AG10803 (cell line): ENCODE results near the gene CBFA2T3.

Source experiments
- DNase-seq: peaks from one replicate; pipeline ENCODE4 v3.0.0; 2010; ENCODE audit warnings: low read depth
- H3K4me3 ChIP-seq: 2 replicates; pipeline ENCODE4 v1.5.1; 2011; ENCODE audit warnings: mild to moderate bottlenecking, low read length, control low read depth
- TF ChIP-seq, protein P1 (sequence below): conservative IDR thresholded peaks from 2 replicates; pipeline ENCODE4 v1.5.1; 2011; ENCODE audit warnings: mild to moderate bottlenecking, low read length, control low read depth, inconsistent platforms

CBFA2T3 gene

DNA sequence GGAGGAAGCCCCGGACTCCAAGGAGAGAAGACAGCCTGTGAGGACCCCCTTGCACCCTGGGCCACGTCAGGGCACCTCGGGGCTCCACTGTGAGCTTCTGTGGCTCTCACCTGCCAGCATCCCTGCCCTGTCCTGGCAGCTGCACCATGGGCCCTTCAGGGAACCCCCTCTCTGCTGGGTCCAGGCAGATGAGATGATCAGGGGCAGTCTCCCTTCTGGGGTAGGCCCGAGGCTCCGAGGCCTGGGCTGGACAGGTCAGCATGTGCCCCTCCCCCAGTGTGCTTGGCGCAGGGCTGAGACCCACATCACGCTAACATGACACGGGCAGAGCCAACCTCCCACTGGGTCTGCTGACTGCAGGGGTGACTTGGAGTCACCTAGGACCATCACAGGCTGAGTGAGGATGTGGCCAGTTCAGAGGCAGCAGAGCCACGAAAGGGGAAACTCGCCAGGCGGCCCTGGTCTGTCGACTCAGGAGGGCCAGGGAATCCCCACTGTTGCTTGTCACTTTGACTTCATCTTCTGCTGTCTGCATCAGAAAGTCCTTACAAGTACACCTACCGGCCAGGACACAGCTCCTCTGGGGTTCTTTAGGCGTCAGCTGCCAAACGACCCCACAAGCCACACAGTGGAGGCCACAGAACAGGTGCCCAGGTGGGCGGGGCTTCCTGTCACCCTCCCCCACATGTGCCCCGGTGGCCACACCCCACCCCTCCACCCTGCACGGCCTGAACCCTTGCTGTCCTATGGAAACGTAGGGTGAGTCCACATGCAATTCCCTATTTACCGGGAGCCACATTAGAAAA, 122.5 kb downstream of the CBFA2T3 start:
- DNase-seq, result no peak
- no peak overlapping the region for H3K4me3 ChIP-seq
- TF ChIP-seq, protein P1, sequence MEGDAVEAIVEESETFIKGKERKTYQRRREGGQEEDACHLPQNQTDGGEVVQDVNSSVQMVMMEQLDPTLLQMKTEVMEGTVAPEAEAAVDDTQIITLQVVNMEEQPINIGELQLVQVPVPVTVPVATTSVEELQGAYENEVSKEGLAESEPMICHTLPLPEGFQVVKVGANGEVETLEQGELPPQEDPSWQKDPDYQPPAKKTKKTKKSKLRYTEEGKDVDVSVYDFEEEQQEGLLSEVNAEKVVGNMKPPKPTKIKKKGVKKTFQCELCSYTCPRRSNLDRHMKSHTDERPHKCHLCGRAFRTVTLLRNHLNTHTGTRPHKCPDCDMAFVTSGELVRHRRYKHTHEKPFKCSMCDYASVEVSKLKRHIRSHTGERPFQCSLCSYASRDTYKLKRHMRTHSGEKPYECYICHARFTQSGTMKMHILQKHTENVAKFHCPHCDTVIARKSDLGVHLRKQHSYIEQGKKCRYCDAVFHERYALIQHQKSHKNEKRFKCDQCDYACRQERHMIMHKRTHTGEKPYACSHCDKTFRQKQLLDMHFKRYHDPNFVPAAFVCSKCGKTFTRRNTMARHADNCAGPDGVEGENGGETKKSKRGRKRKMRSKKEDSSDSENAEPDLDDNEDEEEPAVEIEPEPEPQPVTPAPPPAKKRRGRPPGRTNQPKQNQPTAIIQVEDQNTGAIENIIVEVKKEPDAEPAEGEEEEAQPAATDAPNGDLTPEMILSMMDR, result no peak

DNA sequence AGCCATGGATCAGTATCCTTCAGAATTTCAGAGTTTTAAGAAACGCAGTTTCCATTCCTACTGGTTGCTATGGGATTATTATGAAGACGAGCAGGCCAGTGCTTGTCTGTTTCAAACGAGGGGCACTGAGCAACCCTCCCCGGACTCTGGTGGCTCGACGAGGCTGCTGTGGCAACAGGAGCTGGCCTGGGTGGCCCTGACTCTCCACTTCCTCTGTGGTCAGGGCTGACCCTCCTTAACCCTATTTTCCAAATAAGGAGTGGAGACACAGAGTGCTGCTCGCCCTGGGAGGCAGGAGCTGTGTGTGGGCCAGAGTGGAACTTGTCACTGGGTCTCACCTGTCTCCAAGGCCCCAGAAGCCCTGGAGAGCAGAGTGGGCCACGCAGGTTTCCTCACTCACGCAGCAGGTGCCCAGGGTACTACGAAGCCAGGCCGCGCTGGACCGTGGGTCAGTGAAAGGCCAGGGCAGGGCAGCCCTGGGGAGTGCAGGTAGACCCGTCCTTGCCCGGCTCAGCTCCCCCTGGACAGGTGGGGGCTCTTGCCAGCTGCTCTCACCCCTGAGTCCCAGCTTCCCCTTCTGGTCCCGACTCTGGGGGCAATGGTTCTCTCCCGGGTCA, 123.6 kb downstream of the CBFA2T3 start:
- no peak overlapping the region for H3K4me3 ChIP-seq
- no peak for DNase-seq
- TF ChIP-seq, protein P1, result no peak

DNA sequence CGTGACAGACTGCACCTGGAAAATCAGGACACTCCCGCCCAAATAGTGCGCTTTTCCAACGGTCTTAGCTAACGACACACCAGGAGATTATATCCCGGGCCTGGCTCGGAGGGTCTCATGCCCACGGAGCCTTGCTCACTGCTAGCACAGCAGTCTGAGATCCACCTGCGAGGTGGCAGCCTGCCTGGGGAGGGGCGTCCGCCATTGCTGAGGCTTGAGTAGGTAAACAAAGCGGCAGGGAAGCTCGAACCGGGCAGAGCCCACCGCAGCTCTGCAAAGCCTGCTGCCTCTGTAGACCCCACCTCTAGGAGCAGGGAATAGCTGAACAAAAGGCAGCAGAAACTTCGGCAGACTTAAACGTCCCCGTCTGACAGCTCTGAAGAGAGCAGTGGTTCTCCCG, 125.4 kb downstream of the CBFA2T3 start:
- TF ChIP-seq, protein P1, result no peak
- no peak overlapping the region for H3K4me3 ChIP-seq
- no peak for DNase-seq

DNA sequence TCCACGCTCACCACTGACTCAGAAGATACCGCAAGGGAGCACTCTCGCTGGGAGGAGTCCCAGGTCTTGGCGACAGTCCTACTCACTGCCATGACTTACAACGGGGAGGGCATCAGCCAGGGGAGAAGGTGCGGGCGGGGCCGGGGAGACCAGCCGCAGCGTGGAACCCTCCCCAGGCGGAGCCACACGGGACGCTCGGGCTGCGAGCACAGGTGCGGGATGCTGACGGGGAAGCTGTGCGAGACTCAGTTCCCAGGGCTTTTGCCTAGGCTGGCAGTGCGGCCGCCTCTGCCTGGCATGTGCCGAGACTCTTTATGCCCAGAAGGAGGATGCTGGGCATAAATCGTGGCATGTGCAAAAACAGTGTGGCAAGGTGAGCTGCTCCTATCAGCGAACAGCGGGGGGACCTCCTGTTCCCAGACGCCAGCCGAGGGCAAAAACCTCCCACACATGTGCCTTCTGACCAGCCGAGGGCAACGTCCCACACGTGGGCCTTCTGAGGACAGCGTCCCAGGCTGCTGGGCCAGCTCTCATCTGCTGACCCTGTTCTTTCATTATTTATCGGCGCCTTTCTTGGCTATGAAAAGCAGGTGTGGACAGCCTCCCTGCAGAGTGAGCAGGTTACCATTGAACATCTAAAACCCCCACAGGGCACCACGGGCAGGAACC, 126.3 kb downstream of the CBFA2T3 start:
- no peak for DNase-seq
- TF ChIP-seq, protein P1, result no peak
- H3K4me3 ChIP-seq, result no peak overlapping the region

DNA sequence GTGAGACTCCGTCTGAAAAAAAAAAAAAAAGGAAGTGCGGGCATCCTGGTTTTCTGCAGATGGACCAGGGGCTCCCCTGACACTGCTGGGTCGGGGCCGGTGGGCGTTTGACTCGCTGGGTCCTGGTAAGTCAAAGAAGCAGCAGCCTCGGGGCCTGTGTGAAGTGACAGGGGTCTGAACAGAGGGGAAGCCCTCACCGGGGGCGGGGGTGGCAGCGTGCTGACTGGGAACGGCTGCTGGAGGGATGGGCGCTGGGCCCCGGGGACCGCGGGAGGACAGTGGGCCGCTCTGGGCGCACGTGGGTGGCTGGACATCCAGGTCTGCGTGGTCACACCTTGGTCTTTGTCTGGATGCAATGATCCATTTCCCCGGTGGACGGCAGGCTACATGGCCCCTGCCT, 128.4 kb downstream of the CBFA2T3 start:
- no peak overlapping the region for H3K4me3 ChIP-seq
- TF ChIP-seq, protein P1, result no peak
- DNase-seq, result no peak

DNA sequence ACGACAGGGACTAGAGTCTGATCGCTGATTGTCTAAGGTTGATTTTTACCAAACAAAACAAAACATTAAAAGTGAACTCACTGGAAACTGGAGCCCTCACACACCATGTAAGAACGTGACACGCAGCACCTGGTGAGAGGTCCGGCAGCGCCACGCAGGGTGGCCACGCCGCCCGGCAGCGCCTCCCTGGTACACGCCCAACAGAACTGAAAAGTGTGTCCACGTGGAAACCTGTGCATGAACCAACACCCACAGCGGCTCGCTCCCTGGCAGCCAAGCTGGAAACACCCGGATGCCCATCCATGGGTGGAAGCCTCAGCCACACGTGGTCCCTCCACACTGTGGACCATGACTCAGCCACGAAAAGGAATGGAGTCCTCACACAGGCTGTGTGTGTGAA, 129.4 kb downstream of the CBFA2T3 start:
- TF ChIP-seq, protein P1, result no peak
- no peak for DNase-seq

DNA sequence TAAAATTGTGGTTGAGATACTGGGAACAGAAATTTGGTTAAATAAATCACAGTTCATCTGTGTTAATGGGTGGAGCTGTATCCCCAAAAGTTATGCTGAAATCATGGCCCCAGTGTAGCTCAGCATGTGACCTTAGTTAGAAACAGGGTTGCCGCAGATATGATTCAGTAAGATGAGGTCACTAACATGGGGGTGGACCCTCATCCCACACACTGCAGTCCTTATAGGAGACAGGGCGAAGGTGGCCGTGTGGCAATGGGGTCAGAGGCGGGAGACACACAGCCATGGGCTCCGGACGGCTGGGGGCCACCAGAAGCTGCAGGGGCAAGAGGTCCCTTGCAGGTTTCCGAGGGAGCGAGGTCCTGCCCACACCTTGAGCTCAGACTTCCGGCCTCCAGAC, 130.9 kb downstream of the CBFA2T3 start:
- TF ChIP-seq, protein P1, result no peak

More for the DNA sequence above, 129.4 kb downstream of the CBFA2T3 start:
- H3K4me3 ChIP-seq, result no peak overlapping the region

More for the DNA sequence above, 130.9 kb downstream of the CBFA2T3 start:
- no peak for DNase-seq
- H3K4me3 ChIP-seq, result no peak overlapping the region
